ENCODE measurements around the gene CNIH4.
"Not testable (repeated sequence)": the region's sequence is repeated elsewhere in the genome, so short reads cannot be mapped to it uniquely, and the experiment has no call there.

The CNIH4 gene

GRCh38 chr1:224399887-224400286 is 43.2 kb downstream of the CNIH4 start:
- no peak for DNase-seq (ENCODE audit: low read depth in 2 of 2, low spot score in 1 of 2)

- DNase-seq (ENCODE audit: low read depth in 2 of 2, low spot score in 1 of 2) = no peak
These were observed 45.9 kb downstream of the CNIH4 start for GRCh38 chr1:224402472-224403036.

- DNase-seq (ENCODE audit: low read depth in 2 of 2, low spot score in 1 of 2) = no peak
These were observed 48.4 kb downstream of the CNIH4 start for GRCh38 chr1:224404916-224405603.

- DNase-seq (ENCODE audit: low read depth in 2 of 2, low spot score in 1 of 2) = no peak
These were observed 48.9 kb downstream of the CNIH4 start for GRCh38 chr1:224405604-224405970.

GRCh38 chr1:224406216-224406615 is 49.5 kb downstream of the CNIH4 start:
- no peak for DNase-seq (ENCODE audit: low read depth in 2 of 2, low spot score in 1 of 2)

GRCh38 chr1:224407571-224408293 is 51.1 kb downstream of the CNIH4 start:
- DNase-seq (ENCODE audit: low read depth in 2 of 2, low spot score in 1 of 2) = no peak

- no peak for DNase-seq (ENCODE audit: low read depth in 2 of 2, low spot score in 1 of 2)
These were observed 51.6 kb downstream of the CNIH4 start for GRCh38 chr1:224408294-224408590.

- DNase-seq (ENCODE audit: low read depth in 2 of 2, low spot score in 1 of 2) = no peak
These were observed 55.1 kb downstream of the CNIH4 start for GRCh38 chr1:224411766-224412165.

- no peak for DNase-seq (ENCODE audit: low read depth in 2 of 2, low spot score in 1 of 2)
These were observed 63.4 kb downstream of the CNIH4 start for GRCh38 chr1:224420106-224420505.

- DNase-seq (ENCODE audit: low read depth in 2 of 2, low spot score in 1 of 2) = no peak
These were observed 68.7 kb downstream of the CNIH4 start for GRCh38 chr1:224425279-224425884.

- not testable (repeated sequence) for DNase-seq (ENCODE audit: low read depth in 2 of 2, low spot score in 1 of 2)
These were observed 70.2 kb downstream of the CNIH4 start for GRCh38 chr1:224426869-224427268.

GRCh38 chr1:224427346-224427745 is 70.7 kb downstream of the CNIH4 start:
- DNase-seq (ENCODE audit: low read depth in 2 of 2, low spot score in 1 of 2) = no peak

- not testable (repeated sequence) for DNase-seq (ENCODE audit: low read depth in 2 of 2, low spot score in 1 of 2)
These were observed 72.0 kb downstream of the CNIH4 start for GRCh38 chr1:224428713-224429112.
